GM08714 (cell line): Measurements from ENCODE around the gene TNFRSF19.

Source experiments
- H3K4me3 ChIP-seq: fragments of 200-500 bp; sonication (Bioruptor generic); 2 replicates; pipeline ENCODE4 v1.5.1; 2014; ENCODE audit warnings: mild to moderate bottlenecking, low read length, inconsistent platforms
- ZNF274 ChIP-seq: IDR thresholded peaks from 2 replicates; pipeline ENCODE4 v1.6.1; 2012; ENCODE audit warnings: mild to moderate bottlenecking, low read depth, low read length

Gene TNFRSF19

DNA sequence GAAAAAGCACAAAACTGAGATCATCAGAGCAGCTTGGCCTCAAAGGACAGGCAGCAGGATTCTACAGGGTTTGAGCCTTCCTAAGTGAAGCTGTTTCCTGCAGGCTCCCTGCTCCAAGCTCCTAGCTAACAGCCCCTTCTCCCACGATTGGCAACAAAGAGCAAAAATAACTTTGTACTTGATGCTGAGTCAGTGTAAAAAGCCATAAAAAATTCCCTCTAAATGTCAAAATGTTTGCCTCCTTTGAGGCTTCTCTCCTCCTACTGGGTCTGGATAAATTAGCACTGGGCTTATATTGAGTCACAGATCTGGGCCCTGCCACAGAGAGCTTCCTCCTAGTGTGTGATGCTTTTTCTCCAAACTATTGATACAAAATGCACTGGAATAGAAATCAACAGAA is 153.3 kb downstream of the TNFRSF19 start:
- no peak overlapping the region for H3K4me3 ChIP-seq
- no peak for TF ChIP-seq ZNF274

DNA sequence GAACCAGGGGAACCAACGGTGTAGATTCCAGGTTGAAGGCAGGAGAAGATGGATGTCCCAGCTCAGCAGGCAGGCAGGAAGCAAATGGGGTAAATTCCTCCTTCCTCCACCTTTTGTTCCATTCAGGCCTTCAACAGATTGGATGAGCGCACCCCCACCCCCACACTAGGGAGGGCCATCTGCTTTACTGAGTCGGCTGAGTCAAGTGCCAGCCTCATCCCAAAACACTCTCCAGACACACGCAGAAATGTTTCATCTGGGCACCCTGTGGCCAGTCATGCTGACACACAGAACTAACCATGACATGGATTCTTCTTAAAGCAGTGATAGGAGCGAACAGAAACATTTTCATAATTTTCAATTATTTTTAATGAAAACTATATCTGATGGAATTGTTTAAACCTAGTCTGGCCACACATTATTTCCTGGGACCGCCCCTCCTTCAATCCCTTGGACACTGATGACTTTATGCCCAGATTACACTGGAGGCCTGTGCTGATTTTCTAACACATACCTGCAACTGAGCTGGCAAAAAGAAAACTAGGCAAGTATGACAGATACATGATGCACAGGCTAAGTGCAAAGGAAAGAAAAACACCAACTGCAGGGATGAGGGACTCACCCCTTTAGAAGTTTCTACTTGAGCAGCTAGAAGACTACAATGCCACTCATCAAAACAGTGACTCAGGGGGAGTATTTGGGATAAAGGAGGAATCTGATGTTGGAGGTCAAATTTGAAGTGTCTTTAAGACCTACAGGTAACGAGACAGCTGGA is 154.2 kb downstream of the TNFRSF19 start:
- H3K4me3 ChIP-seq: no peak overlapping the region
- no peak for TF ChIP-seq ZNF274
